Thoracic aorta (tissue), 2 donors: ENCODE data around the gene ACSL1. TPM values are rescaled to one million over a fixed set of nuclear protein-coding genes. Genes with fewer than 3 reads are reported as not detected.

Experiments used
- ATAC-seq: fragments of 150-250 bp; one replicate; pipeline ENCODE4 v1.8.0; 2017; ENCODE audit warnings: low read depth; ENCODE audit not compliant: insufficient number of reproducible peaks, low FRiP score
- DNase-seq: peaks from one replicate; pipeline ENCODE4 v3.0.0-alpha.2; 2020; ENCODE audit warnings: low spot score
- H3K27ac ChIP-seq, 2 donors: fragments of 200-600 bp; sonication (generic); 1 replicate in 1 of 2; 2 replicates in 1 of 2; pipeline ENCODE4 v1.5.1; 2016; ENCODE audit warnings: mild to moderate bottlenecking in 2 of 2, moderate library complexity in 2 of 2
- H3K27me3 ChIP-seq: fragments of 200-600 bp; sonication (generic); replicated peaks from 2 replicates; pipeline ENCODE4 v1.6.0; 2016; ENCODE audit warnings: mild to moderate bottlenecking; ENCODE audit not compliant: insufficient read depth
- H3K36me3 ChIP-seq: fragments of 200-600 bp; sonication (generic); one replicate; pipeline ENCODE4 v1.5.1; 2016
- H3K4me1 ChIP-seq, 2 donors: fragments of 200-600 bp; sonication (generic); 1 replicate in 1 of 2; 2 replicates in 1 of 2; pipeline versions ENCODE4 v1.5.1 to v1.6.0; 2016; ENCODE audit warnings: low read depth in 2 of 2, mild to moderate bottlenecking in 1 of 2; ENCODE audit not compliant: control insufficient read depth in 1 of 2
- H3K4me3 ChIP-seq: fragments of 200-600 bp; sonication (generic); 2 replicates; pipeline ENCODE4 v1.5.1; 2016; ENCODE audit warnings: mild to moderate bottlenecking
- H3K9me3 ChIP-seq: fragments of 200-600 bp; sonication (generic); 2 replicates; pipeline ENCODE4 v1.5.1; 2016
- CTCF ChIP-seq: fragments of 200-600 bp; sonication (generic); IDR thresholded peaks from one replicate; pipeline ENCODE4 v1.5.1; 2019; ENCODE audit warnings: antibody characterized with exemption
- total RNA-seq, 2 donors: library from RNA; depleted of rRNA; stranded (reverse); fragments of >200 nt; gene quantifications; one replicate each; pipeline versions ENCODE4 v1.1.0 to v1.2.3, GENCODE V29; 2016

The ACSL1 gene
- total RNA-seq, 2 donors from 2014 or later = 90.4 to 155 TPM

DNA sequence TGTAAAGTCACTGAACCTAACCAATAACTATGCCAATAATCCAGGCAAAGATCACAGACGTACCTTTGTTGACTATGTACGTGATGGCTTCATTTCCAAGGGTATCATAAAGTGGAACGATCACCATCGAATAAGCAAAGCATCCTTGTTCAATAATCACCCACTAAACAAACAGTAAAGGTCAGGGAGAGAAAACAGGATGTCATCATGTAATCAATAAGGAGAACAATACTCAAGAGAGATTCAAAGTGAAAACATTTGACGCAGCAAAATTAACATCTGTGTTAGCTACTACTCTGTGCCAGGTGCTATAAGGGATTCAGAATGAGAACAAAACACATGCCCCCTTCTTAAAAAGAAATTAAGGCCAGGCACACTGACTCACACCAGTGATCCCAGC is 48.9 kb downstream of the ACSL1 start:
- H3K4me3 ChIP-seq = no peak overlapping the region
- no peak overlapping the region for H3K27ac ChIP-seq
- peaks cover 25% of the 10 kb centered on the region for H3K36me3 ChIP-seq
- TF ChIP-seq CTCF = no peak
- H3K9me3 ChIP-seq = no peaks in the 10 kb centered on the region
- DNase-seq = no peak
- no peaks in the 10 kb centered on the region for H3K27me3 ChIP-seq
- ATAC-seq = no peak
- H3K4me1 ChIP-seq = peaks cover 4 to 11% of the 10 kb centered on the region in 2 donors

GRCh38 chr4:184775854-184776555 is 49.8 kb downstream of the ACSL1 start:
- no peaks in the 10 kb centered on the region for H3K27me3 ChIP-seq
- no peak overlapping the region for H3K27ac ChIP-seq
- no peaks in the 10 kb centered on the region for H3K9me3 ChIP-seq
- ATAC-seq (no peak), DNase-seq (no peak)
- H3K4me3 ChIP-seq = no peak overlapping the region
- H3K36me3 ChIP-seq = peaks cover 25% of the 10 kb centered on the region
- TF ChIP-seq CTCF = no peak
- H3K4me1 ChIP-seq = peaks cover 4 to 11% of the 10 kb centered on the region in 2 donors

GRCh38 chr4:184774152-184774551 is 51.6 kb downstream of the ACSL1 start:
- Histone ChIP-seq H3K27me3 (no peaks in the 10 kb centered on the region), H3K9me3 (no peaks in the 10 kb centered on the region), H3K36me3 (peaks cover 37% of the 10 kb centered on the region), H3K4me1 (peaks cover 4 to 11% of the 10 kb centered on the region in 2 donors), H3K4me3 (no peak overlapping the region), H3K27ac (no peak overlapping the region)
- ATAC-seq (no peak), DNase-seq (no peak)
- TF ChIP-seq CTCF = no peak

DNA sequence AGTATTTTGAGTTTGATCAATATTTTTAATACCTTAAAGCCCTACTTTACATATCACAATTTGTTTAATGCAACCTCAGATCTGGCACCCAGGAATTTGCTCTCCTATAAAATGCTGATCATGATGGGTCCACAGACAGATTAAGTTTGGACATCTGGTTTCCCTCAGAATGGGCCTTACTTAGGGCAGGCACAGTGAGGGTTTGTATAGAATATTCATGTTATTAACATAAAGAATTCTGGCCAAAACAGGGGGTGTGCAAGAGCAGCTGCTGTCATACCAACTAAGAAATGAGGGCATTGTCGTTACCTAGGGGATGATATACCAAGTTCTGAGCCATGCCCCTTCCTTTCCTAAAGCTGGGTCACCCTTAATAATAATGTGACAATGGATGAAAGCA is 54.4 kb downstream of the ACSL1 start:
- peaks cover 3 to 6% of the 10 kb centered on the region in 2 donors for H3K4me1 ChIP-seq
- H3K27ac ChIP-seq = no peak overlapping the region
- H3K36me3 ChIP-seq = peaks cover 46% of the 10 kb centered on the region
- H3K9me3 ChIP-seq = no peaks in the 10 kb centered on the region
- no peak for TF ChIP-seq CTCF
- H3K4me3 ChIP-seq = no peak overlapping the region
- H3K27me3 ChIP-seq = no peaks in the 10 kb centered on the region
- ATAC-seq = no peak
- DNase-seq = no peak

GRCh38 chr4:184769141-184769765 is 56.5 kb downstream of the ACSL1 start:
- H3K27ac ChIP-seq = no peak overlapping the region
- ATAC-seq = no peak
- peaks cover 64% of the 10 kb centered on the region for H3K36me3 ChIP-seq
- no peaks in the 10 kb centered on the region for H3K27me3 ChIP-seq
- no peaks in the 10 kb centered on the region for H3K9me3 ChIP-seq
- TF ChIP-seq CTCF = no peak
- H3K4me3 ChIP-seq = no peak overlapping the region
- H3K4me1 ChIP-seq = no peaks in the 10 kb centered on the region
- no peak for DNase-seq
